Endothelial cell of umbilical vein (primary cell): Measurements from ENCODE around the gene RAB6C.
"Not testable (repeated sequence)": the region's sequence is repeated elsewhere in the genome, so short reads cannot be mapped to it uniquely, and the experiment has no call there.

Experiments
- CTCF ChIP-seq, 2 donors: IDR thresholded peaks; 1 replicate in 1 of 2; 2 replicates in 1 of 2; pipeline ENCODE4 v1.5.1; 2011; ENCODE audit warnings: low read length in 2 of 2, mild to moderate bottlenecking in 2 of 2, moderate library complexity in 2 of 2, control low read depth in 1 of 2, inconsistent platforms in 1 of 2, low read depth in 1 of 2; ENCODE audit not compliant: insufficient read depth in 1 of 2; ENCODE audit errors: extremely low read depth in 1 of 2
- EZH2 ChIP-seq: IDR thresholded peaks from 2 replicates; pipeline ENCODE4 v1.6.1; 2012; ENCODE audit warnings: borderline replicate concordance, low read depth, mild to moderate bottlenecking, moderate library complexity, low read length, inconsistent platforms; ENCODE audit not compliant: severe bottlenecking
- POLR2A ChIP-seq: IDR thresholded peaks from 2 replicates; pipeline ENCODE4 v1.6.1; 2012; ENCODE audit warnings: low read depth, mild to moderate bottlenecking, control low read depth, low read length
- POLR2AphosphoS5 ChIP-seq: IDR thresholded peaks from 2 replicates; pipeline ENCODE4 v1.6.1; 2012; ENCODE audit warnings: low read depth, mild to moderate bottlenecking, control low read depth, low read length, moderate library complexity; ENCODE audit not compliant: insufficient read depth

- not testable (repeated sequence) for TF ChIP-seq CTCF (IDR thresholded peaks at IDR 0.05; ENCODE audit: extremely low read depth in 1 of 2, insufficient read depth in 1 of 2, low read depth in 1 of 2, low read length in 2 of 2); POLR2A; EZH2; POLR2AphosphoS5
Measured at GRCh38 chr2:129933387-129933786, 46.1 kb upstream of the RAB6C start.
